Sciatic nerve (tissue), 2 donors: ENCODE data around the gene PPP4R1. TPM values are rescaled to one million over a fixed set of nuclear protein-coding genes. Genes with fewer than 3 reads are reported as not detected.

Source experiments
- ATAC-seq: fragments of 200-7000 bp; cut with Tn5 transposase; one replicate; pipeline ENCODE4 v1.9.1; 2020; ENCODE audit warnings: mild to moderate bottlenecking, moderate library complexity
- DNase-seq: peaks from one replicate; pipeline ENCODE4 v3.0.0-alpha.2; 2020; ENCODE audit warnings: low spot score
- intact Hi-C: fragments of 100-400 bp; cut with DNase I; formaldehyde crosslinking; loops from one replicate; pipeline ENCODE4 v1.14.2; 2022
- total RNA-seq: library from RNA; stranded (reverse); fragmentation: NEBNext Ultra II Directional; extraction: Animal tissue kit (Norgen Biotek cat#: 25700); gene quantifications from one replicate; pipeline ENCODE4 v1.2.1, GENCODE V29; 2021
- donor health status: DM: no; HTN: no; CAD: no.
- donor health status: DM: no; HTN: no; CAD: no.

Gene PPP4R1
- total RNA-seq, 1 donor from 2014 or later = 145 TPM

DNA sequence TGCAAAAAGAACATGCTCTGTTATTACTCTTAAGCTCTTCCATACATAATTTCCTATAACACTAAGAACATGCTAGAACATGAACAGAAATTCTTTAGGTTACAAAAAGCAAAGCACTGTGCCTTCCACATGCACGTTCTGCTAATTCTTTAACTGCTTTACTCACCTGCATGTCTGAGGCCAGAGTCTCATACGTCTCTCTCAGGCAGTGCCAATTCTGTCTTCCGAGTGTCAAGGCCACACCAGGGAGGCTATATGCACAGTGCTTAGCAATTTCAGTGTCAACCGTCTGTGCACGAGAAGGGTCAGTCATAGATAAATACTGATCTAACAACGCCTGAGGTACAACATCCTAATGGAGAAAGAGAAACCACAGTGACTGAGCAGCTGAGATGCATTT, 55.1 kb downstream of the PPP4R1 start:
- DNase-seq (no peak), ATAC-seq (no peak)
- intact Hi-C loops = no loop called here

DNA sequence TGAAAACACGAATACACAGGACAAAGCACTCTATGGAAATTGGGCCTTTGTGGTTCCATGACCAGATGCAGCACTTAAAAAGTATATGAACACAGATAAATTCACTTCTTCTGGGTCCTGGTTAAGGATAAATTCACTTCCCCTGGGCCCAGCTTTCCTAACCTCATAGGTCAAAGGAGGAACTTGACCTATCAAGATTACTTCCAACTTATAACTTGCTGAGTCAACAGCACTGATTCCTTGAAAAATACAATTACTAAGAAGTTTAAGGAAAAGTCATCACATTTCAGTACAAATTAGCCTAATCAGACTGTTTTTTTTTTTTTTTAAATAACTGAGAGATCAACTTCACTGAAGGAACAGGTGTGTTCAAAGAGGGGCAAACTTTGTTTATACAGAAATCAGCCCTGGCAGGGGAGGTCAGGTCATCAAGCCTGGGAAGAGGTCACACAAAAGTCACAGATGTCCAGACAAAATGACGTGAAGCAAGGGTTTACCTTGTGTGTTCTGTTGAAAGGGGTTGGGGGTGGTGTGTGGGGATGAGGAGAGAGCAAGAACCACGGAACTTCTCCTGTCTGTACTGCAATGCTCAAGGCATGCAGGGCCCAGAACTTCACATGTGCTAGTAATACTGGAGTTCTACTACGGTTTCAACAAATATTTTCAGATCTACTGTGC, 55.8 kb downstream of the PPP4R1 start:
- ATAC-seq = no peak
- intact Hi-C loops = no loop called here
- no peak for DNase-seq

DNA sequence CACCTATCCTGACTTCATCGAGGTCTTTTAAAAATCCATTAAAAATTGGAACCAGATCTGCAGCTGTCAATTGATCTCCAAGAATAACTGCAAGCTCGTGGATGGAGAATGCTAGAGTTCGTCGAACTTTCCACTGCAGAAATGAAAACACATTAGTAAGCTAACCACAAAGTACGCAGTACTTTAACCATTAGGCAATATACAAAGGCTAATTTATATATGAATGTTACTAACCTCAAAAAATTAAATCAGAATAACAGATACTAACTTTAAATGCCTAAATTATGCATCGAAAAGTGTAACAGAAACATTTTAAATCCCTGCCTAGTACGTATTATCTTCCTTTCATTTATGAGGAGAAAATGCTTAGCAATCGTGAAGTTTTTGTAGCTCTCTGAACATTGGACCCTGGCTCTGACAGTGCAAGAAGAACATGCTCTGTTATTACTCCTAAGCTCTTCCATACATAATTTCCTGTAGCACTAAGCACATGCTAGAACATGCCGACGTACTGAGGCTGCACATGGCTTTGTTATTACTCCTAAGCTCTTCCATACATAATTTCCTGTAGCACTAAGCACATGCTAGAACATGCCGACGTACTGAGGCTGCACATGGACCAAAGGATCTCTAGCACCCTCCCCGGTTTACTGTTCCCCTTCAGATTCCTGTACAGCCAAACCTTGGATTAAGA, 57.0 kb downstream of the PPP4R1 start:
- intact Hi-C loops = no loop called here
- no peak for ATAC-seq
- DNase-seq = no peak

DNA sequence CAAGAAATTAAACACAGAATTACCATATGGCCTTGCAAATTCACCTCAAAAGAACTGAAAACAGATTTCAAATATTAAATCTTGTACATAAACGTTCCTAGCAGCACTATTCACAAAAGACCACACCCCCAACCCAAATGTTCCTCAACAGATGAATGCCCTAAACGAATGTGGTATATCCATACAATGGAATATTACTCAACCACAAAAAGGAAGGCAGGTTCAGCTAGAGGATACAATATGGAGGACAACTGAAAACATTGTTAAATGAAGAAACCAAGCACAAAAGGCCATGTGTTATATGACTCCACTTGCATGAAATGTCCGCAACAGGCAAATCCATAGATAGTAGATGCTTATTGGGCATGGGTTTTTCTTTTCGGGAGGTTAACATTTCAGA, 61.7 kb downstream of the PPP4R1 start:
- intact Hi-C loops = no loop called here
- DNase-seq (no peak), ATAC-seq (no peak)

DNA sequence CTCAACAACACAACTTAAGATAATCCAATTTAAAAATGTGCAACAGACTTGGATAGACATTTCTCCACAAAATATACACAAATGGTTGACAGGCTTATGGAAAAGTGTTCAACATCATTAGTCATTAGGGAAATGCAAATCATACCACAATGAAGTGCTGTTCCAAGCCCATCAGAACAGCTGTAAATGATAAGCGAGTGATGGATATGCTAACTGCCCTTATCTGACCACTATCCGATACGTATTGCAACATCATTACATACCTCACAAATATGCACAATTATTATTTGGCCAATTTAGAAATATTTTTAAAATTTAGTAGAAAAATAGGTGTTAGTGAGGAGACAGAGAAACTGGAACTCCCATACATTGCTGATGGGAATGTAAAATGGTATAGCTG, 62.2 kb downstream of the PPP4R1 start:
- intact Hi-C loops = no loop called here
- no peak for ATAC-seq

DNA sequence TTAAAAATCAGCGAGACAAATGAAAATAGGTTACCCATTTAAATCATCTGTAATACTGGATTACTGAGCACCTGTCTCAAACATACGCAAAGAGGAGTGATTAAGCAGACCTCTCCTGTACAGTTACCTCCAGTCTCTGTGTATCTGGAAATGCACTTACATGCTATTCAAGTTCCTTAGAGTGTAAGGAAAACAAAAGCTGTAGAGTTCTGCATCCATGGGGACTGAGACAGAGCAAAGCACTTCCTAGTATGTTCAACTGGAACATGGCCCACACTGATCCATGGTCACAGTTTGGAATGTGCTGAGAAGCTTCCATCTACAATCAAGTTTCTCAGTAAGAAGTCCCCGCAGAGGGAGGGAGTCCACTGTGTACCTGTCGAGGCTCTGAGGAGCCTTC, 63.9 kb downstream of the PPP4R1 start:
- intact Hi-C loops = no loop called here
- ATAC-seq (no peak), DNase-seq (no peak)

More for the DNA sequence above, 62.2 kb downstream of the PPP4R1 start:
- DNase-seq = no peak

GRCh38 chr18:9549405-9549804, 65.0 kb downstream of the PPP4R1 start:
- ATAC-seq (no peak), DNase-seq (no peak)
- intact Hi-C loops = no loop called here

- ATAC-seq (no peak), DNase-seq (no peak)
- intact Hi-C loops = no loop called here
Observed at GRCh38 chr18:9547782-9548181, 66.6 kb downstream of the PPP4R1 start.

GRCh38 chr18:9546468-9546867, 67.9 kb downstream of the PPP4R1 start:
- no peak for ATAC-seq
- no peak for DNase-seq
- intact Hi-C loops = no loop called here

DNA sequence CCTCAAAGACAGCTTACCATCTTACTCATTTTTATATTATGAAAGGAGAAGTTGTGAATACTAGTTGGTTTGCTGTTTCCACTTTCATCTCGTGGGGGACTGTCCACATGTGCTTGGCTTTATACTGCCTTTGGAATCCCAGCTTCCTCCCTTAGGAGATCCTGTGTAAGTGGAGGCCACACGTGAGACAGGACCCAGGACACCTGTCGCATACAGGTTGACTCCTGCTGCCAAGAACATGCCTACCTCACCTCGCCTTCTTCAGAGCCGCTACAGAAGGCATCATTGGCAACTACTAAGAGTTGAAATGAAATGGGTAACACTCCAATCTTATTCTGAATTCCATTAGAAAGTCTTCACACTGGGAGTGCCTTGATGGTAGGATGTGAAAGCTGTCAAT, 69.3 kb downstream of the PPP4R1 start:
- no peak for DNase-seq
- intact Hi-C loops = no loop called here
- no peak for ATAC-seq

- no peak for DNase-seq
- ATAC-seq = no peak
- intact Hi-C loops = no loop called here
Observed at GRCh38 chr18:9542924-9543323, 71.4 kb downstream of the PPP4R1 start.

DNA sequence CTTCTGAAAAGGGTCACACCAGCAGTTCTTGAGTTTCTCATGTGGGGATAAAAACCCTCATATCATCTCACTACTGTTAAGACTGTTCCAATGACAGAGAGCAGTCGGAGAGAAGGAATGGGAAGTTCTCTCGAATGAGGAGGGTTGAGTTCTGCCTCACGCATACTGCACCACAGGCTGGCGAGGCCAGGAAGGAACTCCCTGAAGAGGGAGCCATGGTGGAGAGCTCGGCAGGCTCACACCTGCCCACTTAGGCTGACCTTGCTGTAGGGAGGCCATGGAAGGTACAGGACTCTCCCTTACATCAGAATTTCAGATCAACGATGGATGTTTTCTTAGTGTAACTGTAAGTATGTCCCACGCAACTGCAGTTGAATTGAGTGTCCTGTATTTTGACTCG, 74.4 kb downstream of the PPP4R1 start:
- DNase-seq (no peak), ATAC-seq (no peak)
- intact Hi-C loops = no loop called here

GRCh38 chr18:9539283-9539682, 75.1 kb downstream of the PPP4R1 start:
- intact Hi-C loops = no loop called here
- no peak for DNase-seq
- no peak for ATAC-seq

DNA sequence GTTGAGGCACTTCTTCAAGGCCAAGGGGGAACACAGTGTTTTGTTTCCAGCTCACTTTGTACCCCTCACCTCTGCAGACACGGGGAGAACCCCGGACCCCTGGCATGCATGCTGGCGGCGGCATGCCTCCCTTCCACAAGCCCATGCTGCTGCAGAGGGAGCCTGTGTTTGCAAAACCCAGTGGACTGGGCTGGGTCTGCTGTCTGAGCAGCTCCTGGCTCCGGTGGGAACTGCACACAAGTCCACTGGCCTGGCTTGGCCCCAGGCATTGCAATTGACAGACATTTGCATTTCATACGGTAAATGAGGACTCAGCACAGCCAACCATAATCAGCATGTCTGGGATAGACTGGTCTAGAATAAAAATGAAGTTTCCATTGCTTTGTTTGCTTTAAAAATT, 76.7 kb downstream of the PPP4R1 start:
- no peak for DNase-seq
- ATAC-seq = no peak
- intact Hi-C loops = no loop called here

DNA sequence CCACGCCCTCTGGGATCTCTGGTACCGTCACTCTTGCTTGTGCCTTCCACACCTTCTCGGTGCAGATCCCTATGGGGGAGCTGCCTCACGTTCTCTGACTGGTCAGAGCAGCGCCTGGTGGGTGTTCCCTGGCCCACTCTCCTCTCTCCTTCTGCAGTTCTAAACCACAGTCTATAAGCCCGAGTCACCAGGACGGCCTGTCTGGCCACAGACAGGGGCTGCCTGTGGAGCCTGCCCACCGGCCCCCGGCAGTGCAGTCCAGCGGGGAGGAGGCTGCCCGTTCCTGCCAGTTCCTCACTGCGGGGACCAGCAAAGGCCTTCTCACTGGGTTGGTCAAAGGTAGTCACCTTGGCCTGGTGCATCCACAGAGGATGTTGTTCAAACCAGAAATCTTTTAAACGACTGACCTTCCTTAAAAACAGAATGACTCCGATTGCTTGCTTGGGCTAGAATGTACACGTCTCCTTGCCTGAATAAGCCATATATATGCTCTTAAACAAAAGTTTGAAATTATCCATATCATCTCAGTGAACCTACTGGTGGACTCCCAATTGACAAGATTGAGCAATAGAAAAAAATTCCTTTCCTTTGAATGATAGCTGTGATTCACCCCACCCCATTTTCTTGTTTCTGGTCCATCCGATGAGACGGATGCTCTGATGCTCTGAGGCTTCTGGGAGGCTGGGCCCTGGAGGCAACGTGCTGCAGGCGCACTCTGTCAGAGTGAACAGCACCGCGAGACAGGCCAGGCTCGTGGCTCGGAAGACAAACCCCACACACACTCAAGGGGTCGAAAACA, 77.8 kb downstream of the PPP4R1 start:
- no peak for DNase-seq
- peak; percentile 5 for ATAC-seq
- intact Hi-C loops = no loop called here

DNA sequence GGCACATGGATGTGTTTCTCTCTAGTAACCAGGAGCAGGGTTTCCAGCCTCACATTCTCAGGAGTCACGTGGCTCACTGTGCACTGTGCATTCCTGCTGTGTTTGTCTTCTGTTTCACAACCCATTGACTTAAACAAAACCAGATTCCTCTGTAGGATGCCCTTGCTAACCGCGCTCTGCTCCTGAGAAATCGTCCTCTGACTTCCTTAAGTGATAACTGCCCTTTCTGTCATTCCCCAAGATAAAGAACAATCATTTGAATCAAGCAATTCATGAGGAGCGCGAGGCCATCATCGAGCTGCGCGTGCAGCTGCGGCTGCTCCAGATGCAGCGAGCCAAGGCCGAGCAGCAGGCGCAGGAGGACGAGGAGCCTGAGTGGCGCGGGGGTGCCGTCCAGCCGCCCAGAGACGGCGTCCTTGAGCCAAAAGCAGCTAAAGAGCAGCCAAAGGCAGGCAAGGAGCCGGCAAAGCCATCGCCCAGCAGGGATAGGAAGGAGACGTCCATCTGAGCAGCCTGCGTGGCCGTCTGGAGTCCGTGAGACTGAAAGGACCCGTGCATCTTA, 78.8 kb downstream of the PPP4R1 start:
- DNase-seq = no peak
- peak; percentile 86 for ATAC-seq
- intact Hi-C loops = no loop called here

DNA sequence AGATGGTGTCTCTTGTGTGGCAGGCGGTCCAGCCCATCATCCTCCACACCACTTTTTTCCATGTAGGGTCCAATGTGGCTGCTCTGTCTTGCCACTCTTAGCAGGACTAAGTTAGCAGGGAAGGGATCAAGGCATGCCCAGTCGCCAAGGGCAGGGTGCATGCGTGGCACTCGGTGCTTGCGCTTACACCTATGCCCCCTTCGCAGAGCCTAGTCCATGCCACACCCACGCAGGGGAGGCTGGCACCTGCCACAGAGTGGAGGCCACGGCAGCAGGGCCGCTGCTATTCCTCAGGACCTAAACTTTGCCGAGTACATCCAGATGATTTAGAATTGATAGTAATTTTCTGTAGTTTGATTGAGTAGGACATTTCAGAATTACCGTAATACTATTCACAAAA, 79.5 kb downstream of the PPP4R1 start:
- intact Hi-C loops = no loop called here
- ATAC-seq (no peak), DNase-seq (no peak)

DNA sequence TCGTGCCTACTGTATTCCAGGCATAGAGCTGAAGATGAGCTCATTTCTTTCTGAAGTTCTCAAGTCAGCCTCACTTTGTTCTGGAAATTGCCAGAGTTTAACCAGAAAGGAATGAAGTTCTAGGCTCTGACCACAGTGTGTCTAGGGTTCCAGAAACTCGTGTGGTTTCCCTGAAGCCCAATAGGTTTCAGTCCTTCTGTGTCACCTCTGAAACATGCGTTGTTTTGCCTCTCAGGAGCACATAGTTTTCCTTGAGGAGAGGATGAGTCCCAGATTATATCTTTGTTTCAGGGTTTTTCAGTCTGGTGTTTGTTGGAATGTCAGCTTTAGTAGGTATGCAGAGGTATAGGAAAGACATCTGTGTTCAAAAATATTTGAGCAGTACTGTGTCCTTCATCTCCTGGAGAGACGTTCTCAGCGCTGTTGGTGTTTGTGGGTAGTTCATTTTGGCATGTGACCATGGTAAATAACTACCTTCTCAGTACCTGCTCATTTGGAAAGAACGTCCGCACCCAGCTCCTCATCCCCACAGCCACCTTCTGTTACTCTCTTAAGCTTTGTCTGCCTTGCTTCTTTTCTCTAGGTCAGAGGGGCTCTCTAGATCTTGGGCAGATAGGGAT, 82.5 kb downstream of the PPP4R1 start:
- DNase-seq = no peak
- intact Hi-C loops = no loop called here
- ATAC-seq = no peak

DNA sequence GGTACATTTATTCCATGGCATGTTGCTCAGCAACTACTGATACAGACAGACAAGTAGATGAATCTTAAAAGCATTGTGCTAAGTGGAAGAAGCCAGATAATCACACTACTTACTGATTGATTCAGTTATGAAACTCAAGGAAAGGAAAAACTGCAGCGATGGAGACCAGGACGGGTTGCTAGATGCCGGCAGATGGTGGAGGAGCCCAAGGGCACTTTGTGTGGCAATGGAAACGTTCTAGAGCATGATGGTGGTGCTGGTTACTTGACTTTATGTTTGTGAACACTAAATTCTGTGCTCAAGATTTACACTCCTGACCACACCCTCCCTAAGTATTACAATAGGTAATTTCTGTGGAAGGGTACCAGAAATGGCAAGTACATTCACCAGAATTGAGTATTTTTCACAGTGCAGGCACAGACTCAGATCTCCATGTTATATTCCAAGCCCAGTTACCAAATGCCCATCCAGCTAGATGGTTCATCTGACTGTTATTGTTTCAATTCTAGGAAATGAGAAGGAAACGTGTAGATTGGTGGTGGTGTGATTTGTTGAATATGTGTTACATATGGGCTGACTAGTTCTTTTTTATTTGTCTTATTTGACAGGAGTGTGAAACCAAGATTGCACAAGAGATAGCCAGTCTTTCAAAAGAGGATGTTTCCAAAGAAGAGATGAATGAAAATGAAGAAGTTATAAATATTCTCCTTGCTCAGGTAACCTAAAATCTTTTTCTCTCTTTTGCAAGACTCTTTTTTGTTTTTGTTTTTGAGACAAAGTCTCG, 83.9 kb downstream of the PPP4R1 start:
- intact Hi-C loops = no loop called here
- ATAC-seq = no peak

More for the DNA sequence above, 83.9 kb downstream of the PPP4R1 start:
- DNase-seq = no peak
